ENCODE data around the gene ARL10.

Gene ARL10

GRCh38 chr5:176429972-176430371 is 64.7 kb downstream of the ARL10 start:
- H3K4me3 ChIP-seq (ENCODE audit: low read depth, low read length) = no peak overlapping the region
- no peak for TF ChIP-seq CTCF (IDR thresholded peaks at IDR 0.05; ENCODE audit: borderline replicate concordance, insufficient read depth, low read depth, low read length)

Measured in GM12875 (cell line).